ENCODE results near the gene RCSD1.

DNA sequence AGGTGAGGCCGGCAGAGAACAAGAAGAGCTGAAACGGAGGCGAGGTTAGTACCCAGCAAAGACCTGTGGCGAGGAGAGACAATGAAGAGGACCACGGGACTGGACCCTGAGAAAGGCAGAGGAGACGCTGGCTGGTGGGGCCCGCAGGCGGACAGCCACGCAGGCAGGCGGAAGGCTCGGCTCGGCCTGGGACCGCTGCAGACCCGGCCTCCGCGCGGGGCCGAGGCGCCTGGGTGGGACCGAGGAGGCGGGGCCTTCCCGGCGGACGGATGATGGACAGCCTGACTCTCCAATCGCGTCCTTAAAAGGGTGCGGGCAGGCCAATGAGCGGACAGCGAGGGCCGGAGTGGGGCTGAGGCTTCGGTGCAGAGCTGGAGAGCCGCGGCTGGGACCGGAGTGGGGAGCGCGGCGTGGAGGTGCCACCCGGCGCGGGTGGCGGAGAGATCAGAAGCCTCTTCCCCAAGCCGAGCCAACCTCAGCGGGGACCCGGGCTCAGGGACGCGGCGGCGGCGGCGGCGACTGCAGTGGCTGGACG lies 91.7 kb downstream of the RCSD1 start, which contains the start of gene MPZL1:
- TF ChIP-seq, protein P1, sequence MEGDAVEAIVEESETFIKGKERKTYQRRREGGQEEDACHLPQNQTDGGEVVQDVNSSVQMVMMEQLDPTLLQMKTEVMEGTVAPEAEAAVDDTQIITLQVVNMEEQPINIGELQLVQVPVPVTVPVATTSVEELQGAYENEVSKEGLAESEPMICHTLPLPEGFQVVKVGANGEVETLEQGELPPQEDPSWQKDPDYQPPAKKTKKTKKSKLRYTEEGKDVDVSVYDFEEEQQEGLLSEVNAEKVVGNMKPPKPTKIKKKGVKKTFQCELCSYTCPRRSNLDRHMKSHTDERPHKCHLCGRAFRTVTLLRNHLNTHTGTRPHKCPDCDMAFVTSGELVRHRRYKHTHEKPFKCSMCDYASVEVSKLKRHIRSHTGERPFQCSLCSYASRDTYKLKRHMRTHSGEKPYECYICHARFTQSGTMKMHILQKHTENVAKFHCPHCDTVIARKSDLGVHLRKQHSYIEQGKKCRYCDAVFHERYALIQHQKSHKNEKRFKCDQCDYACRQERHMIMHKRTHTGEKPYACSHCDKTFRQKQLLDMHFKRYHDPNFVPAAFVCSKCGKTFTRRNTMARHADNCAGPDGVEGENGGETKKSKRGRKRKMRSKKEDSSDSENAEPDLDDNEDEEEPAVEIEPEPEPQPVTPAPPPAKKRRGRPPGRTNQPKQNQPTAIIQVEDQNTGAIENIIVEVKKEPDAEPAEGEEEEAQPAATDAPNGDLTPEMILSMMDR (IDR thresholded peaks at IDR 0.05), result no peak
- peak in 1 of 2 donors; percentile 90 for TF ChIP-seq POLR2A (IDR thresholded peaks at IDR 0.05)
